Keratinocyte (primary cell): ENCODE data around the gene RASSF6. TPM values are rescaled to one million over a fixed set of nuclear protein-coding genes. Genes with fewer than 3 reads are reported as not detected.
A peak's percentile ranks its signal among the peaks of the same experiment; 100 is the strongest.

Experiments used
- DNase-seq: peaks from one replicate; pipeline ENCODE4 v3.0.0-alpha.2; 2011; ENCODE audit warnings: low read depth, missing footprints, low spot score
- FAIRE-seq: peaks from 2 replicates; lab custom pipeline; 2011; peaks lifted over from hg19 to GRCh38; lab: Jason Lieb, UNC
- H2AFZ ChIP-seq: 2 replicates; pipeline ENCODE4 v1.6.0; 2012; ENCODE audit warnings: low read length, control low read depth, inconsistent platforms; ENCODE audit not compliant: control insufficient read depth
- H3K27ac ChIP-seq: 2 replicates; pipeline ENCODE4 v1.5.1; 2011; ENCODE audit warnings: low read length; ENCODE audit not compliant: control insufficient read depth, insufficient read depth
- H3K27me3 ChIP-seq: 3 replicates; pipeline ENCODE4 v1.6.0; 2011; ENCODE audit warnings: low read length; ENCODE audit not compliant: control insufficient read depth, insufficient read depth; ENCODE audit errors: extremely low read depth
- H3K36me3 ChIP-seq, 2 experiments: 2 replicates in 1 of 2; 3 replicates in 1 of 2; pipeline ENCODE4 v1.5.1; 2011; ENCODE audit warnings: low read length in 2 of 2, mild to moderate bottlenecking in 1 of 2; ENCODE audit not compliant: control insufficient read depth in 2 of 2, insufficient read depth in 2 of 2; ENCODE audit errors: extremely low read depth in 1 of 2
- H3K4me1 ChIP-seq: 3 replicates; pipeline ENCODE4 v1.5.1; 2011; ENCODE audit warnings: low read length; ENCODE audit not compliant: control insufficient read depth, insufficient read depth; ENCODE audit errors: extremely low read depth
- H3K4me2 ChIP-seq: 3 replicates; pipeline ENCODE4 v1.6.0; 2011; ENCODE audit warnings: low read depth, low read length; ENCODE audit not compliant: control insufficient read depth, insufficient read depth; ENCODE audit errors: extremely low read depth
- H3K4me3 ChIP-seq, 3 experiments: fragments of 200-600 bp in 1 of 3; sonication (generic) in 1 of 3; 2 replicates in 2 of 3; 3 replicates in 1 of 3; pipeline ENCODE4 v1.5.1; 2011 to 2016; ENCODE audit warnings: low read length in 3 of 3, mild to moderate bottlenecking in 3 of 3, control low read depth in 2 of 3, inconsistent platforms in 1 of 3, low read depth in 1 of 3, mixed read lengths in 1 of 3, mixed run types in 1 of 3, moderate library complexity in 1 of 3; ENCODE audit not compliant: control insufficient read depth in 2 of 3, insufficient read depth in 2 of 3; ENCODE audit errors: extremely low read depth in 1 of 3
- H3K79me2 ChIP-seq: 2 replicates; pipeline ENCODE4 v1.6.0; 2012; ENCODE audit warnings: low read length; ENCODE audit not compliant: control insufficient read depth, insufficient read depth
- H3K9ac ChIP-seq: 3 replicates; pipeline ENCODE4 v1.6.0; 2011; ENCODE audit warnings: low read length; ENCODE audit not compliant: control insufficient read depth, insufficient read depth; ENCODE audit errors: extremely low read depth
- H3K9me1 ChIP-seq: 3 replicates; pipeline ENCODE4 v1.6.0; 2011; ENCODE audit warnings: low read length; ENCODE audit not compliant: control insufficient read depth, insufficient read depth; ENCODE audit errors: extremely low read depth
- H3K9me3 ChIP-seq: 2 replicates; pipeline ENCODE4 v1.5.1; 2012; ENCODE audit warnings: low read depth, low read length; ENCODE audit not compliant: control insufficient read depth
- H4K20me1 ChIP-seq: 3 replicates; pipeline ENCODE4 v1.6.0; 2011; ENCODE audit warnings: low read length; ENCODE audit not compliant: control insufficient read depth, insufficient read depth; ENCODE audit errors: extremely low read depth
- EZH2 ChIP-seq: IDR thresholded peaks from one replicate; pipeline ENCODE4 v1.6.1; 2012; ENCODE audit warnings: inconsistent platforms, mild to moderate bottlenecking, low read length, moderate library complexity
- dilution Hi-C: fragments of 300-500 bp; cut with MboI; formaldehyde crosslinking; loops from one replicate; pipeline ENCODE4 v1.7.0; 2020; ENCODE audit warnings: low sequenced_read_pairs; ENCODE audit not compliant: extremely low pct_ligation_motif_present
- polyA plus RNA-seq, 5 experiments: library from polyadenylated mRNA; depleted of rRNA in 3 of 5; stranded (reverse) in 3 of 5; stranded (forward) in 1 of 5; unstranded in 1 of 5; fragments of >200 nt; gene quantifications; 1 replicate in 1 of 5; 2 replicates in 3 of 5; 3 replicates in 1 of 5; pipeline versions ENCODE4 v1.2.1 to v1.2.3, GENCODE V29; 2011 to 2012; ENCODE audit warnings: missing spikeins in 2 of 5, low read depth in 1 of 5, low replicate concordance in 1 of 5
- TF ChIP-seq, protein P1 (sequence below), 3 experiments: IDR thresholded peaks in 1 of 3; conservative IDR thresholded peaks in 1 of 3; optimal IDR thresholded peaks in 1 of 3; 2 replicates in 2 of 3; 3 replicates in 1 of 3; pipeline versions ENCODE3 to v1.5.1; 2011; ENCODE audit warnings: low read length in 3 of 3, mild to moderate bottlenecking in 3 of 3, moderate library complexity in 2 of 3, control low read depth in 1 of 3, inconsistent platforms in 1 of 3; ENCODE audit not compliant: insufficient read depth in 2 of 3; ENCODE audit errors: extremely low read depth in 1 of 3

RASSF6 gene
- polyA plus RNA-seq, 1 donor (not counting 4 experiments of a cell fraction or from before 2014, with no cell fraction given), result 4.4 TPM

- dilution Hi-C loops, result no loop called here
- Histone ChIP-seq H2AFZ (no peak overlapping the region), H3K36me3 (no peaks in the 10 kb centered on the region), H3K9me3 (no peaks in the 10 kb centered on the region), H3K9me1 (no peaks in the 10 kb centered on the region), H3K27ac (no peak overlapping the region), H3K4me2 (no peak overlapping the region), H3K9ac (no peak overlapping the region), H4K20me1 (no peaks in the 10 kb centered on the region), H3K27me3 (no peaks in the 10 kb centered on the region), H3K79me2 (no peaks in the 10 kb centered on the region), H3K4me1 (peaks cover 17% of the 10 kb centered on the region), H3K4me3 (no peak overlapping the region)
- no peak for TF ChIP-seq EZH2
- TF ChIP-seq, protein P1, sequence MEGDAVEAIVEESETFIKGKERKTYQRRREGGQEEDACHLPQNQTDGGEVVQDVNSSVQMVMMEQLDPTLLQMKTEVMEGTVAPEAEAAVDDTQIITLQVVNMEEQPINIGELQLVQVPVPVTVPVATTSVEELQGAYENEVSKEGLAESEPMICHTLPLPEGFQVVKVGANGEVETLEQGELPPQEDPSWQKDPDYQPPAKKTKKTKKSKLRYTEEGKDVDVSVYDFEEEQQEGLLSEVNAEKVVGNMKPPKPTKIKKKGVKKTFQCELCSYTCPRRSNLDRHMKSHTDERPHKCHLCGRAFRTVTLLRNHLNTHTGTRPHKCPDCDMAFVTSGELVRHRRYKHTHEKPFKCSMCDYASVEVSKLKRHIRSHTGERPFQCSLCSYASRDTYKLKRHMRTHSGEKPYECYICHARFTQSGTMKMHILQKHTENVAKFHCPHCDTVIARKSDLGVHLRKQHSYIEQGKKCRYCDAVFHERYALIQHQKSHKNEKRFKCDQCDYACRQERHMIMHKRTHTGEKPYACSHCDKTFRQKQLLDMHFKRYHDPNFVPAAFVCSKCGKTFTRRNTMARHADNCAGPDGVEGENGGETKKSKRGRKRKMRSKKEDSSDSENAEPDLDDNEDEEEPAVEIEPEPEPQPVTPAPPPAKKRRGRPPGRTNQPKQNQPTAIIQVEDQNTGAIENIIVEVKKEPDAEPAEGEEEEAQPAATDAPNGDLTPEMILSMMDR (optimal IDR thresholded peaks at IDR 0.05 in 1 of 3, IDR thresholded peaks at IDR 0.05 in 1 of 3, conservative IDR thresholded peaks at IDR 0.05 in 1 of 3; ENCODE audit: extremely low read depth in 1 of 3, insufficient read depth in 2 of 3, low read length in 3 of 3), result no peak
- no peak for DNase-seq
- FAIRE-seq, result no peak
Measured at GRCh38 chr4:73663576-73663975, 43.3 kb upstream of the RASSF6 start.

DNA sequence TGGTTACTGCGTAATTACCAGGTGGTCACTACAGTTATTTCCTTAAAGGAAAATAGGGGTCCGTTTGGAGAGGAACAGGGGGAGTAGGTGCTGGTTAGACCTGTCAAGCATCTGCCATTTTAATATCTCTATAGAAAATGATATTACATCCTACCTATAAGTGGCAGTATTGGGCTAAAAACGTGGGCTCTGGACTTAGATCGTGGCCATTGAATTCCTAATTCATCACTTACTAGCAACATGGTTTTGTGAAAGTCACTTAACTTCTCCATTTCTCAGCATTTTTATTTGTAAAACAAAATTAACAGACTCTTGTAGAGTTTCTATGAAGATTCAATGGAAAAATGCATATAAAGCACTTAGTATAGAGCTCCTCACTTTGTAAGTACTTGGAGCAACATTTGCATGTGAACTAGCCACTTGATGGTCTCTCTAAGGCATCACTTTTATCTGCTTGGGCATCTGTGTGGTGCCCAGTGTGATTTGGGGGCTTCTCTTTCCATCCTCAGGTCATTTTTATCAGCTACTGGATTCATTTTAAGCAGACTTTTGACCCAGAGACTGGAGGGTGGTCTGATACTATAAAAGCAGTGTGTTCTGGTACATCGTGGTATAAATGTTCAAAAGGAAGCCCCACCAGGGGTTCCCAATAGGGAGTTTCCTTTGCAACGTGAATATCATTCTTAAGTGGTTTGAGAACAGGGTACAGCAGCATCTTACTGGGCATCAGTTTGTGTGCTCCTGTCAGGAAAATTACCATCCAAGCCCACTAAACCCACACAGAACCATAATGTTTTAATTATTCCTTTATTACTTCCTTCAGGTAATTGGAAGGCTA lies 42.7 kb upstream of the RASSF6 start:
- H3K4me1 ChIP-seq, result peaks cover 17% of the 10 kb centered on the region
- no peak overlapping the region for H3K4me2 ChIP-seq
- no peak overlapping the region for H3K9ac ChIP-seq
- DNase-seq, result no peak
- H2AFZ ChIP-seq, result peak overlapping the region; percentile 45
- no peak for TF ChIP-seq EZH2
- TF ChIP-seq, protein P1 (optimal IDR thresholded peaks at IDR 0.05 in 1 of 3, IDR thresholded peaks at IDR 0.05 in 1 of 3, conservative IDR thresholded peaks at IDR 0.05 in 1 of 3; ENCODE audit: extremely low read depth in 1 of 3, insufficient read depth in 2 of 3, low read length in 3 of 3), result peak; percentile 4 to 42 (median 37)
- H3K4me3 ChIP-seq, result no peak overlapping the region
- H4K20me1 ChIP-seq, result no peaks in the 10 kb centered on the region
- no peaks in the 10 kb centered on the region for H3K79me2 ChIP-seq
- H3K36me3 ChIP-seq, result no peaks in the 10 kb centered on the region
- no peaks in the 10 kb centered on the region for H3K27me3 ChIP-seq
- FAIRE-seq, result peak; percentile 13
- dilution Hi-C loops, result no loop called here
- no peaks in the 10 kb centered on the region for H3K9me3 ChIP-seq
- H3K9me1 ChIP-seq, result no peaks in the 10 kb centered on the region
- peak overlapping the region; percentile 66 for H3K27ac ChIP-seq
